OCI-LY3 (cell line): ENCODE results near the gene ANXA8L1.

Experiments
- EZH2phosphoT487 ChIP-seq: fragments of 200-600 bp; shearing (Covaris generic); IDR thresholded peaks from 2 replicates; pipeline ENCODE4 v1.6.1; 2018; ENCODE audit warnings: antibody characterized with exemption, mixed run types, low read depth
- TF ChIP-seq, protein P1 (sequence below): fragments of 200-600, 300-600 bp; sonication (generic); IDR thresholded peaks from 2 replicates; pipeline ENCODE4 v1.5.1; 2014; ENCODE audit warnings: antibody characterized with exemption, low read length, low read depth

DNA sequence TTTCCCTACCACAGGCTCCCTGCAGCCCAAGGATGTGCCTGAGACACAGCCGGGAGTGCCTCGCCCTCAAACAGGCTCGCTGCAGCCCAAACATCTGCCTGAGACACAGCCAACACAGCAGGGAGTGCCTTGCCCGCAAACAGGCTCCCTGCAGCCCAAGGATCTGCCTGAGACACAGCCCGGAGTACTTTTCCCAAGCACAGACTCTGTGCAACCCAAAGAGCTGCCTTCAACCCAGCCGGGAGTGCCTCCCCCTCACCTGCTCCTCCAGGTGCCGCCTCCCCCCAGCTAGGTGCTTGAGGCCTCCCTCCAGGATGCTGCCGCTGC is 45.9 kb upstream of the ANXA8L1 start:
- TF ChIP-seq, protein P1, sequence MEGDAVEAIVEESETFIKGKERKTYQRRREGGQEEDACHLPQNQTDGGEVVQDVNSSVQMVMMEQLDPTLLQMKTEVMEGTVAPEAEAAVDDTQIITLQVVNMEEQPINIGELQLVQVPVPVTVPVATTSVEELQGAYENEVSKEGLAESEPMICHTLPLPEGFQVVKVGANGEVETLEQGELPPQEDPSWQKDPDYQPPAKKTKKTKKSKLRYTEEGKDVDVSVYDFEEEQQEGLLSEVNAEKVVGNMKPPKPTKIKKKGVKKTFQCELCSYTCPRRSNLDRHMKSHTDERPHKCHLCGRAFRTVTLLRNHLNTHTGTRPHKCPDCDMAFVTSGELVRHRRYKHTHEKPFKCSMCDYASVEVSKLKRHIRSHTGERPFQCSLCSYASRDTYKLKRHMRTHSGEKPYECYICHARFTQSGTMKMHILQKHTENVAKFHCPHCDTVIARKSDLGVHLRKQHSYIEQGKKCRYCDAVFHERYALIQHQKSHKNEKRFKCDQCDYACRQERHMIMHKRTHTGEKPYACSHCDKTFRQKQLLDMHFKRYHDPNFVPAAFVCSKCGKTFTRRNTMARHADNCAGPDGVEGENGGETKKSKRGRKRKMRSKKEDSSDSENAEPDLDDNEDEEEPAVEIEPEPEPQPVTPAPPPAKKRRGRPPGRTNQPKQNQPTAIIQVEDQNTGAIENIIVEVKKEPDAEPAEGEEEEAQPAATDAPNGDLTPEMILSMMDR = no peak
- no peak for TF ChIP-seq EZH2phosphoT487
